ENCODE results near the gene STYXL2. TPM values are rescaled to one million over a fixed set of nuclear protein-coding genes. Genes with fewer than 3 reads are reported as not detected.

STYXL2 gene
- total RNA-seq, 2 experiments from 2014 or later: not detected

DNA sequence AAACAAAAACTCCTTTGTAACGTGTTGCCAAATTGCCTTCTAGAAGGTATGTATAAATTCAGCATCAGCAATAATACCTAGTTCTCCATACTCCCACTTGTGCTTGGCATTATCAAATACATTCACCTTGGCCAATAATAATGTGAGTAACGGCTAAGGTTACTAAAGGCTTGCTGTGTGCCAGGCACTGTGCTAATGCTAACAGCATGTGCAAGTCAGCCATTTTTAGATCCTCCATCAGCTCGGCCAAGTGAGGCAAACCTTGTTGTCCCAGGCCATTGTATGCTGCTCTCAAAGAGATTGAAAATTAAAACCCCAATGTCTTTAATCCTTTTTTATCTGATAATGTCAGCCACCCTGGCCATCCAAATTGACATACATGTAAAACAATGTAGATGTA lies 48.1 kb downstream of the STYXL2 start:
- no peak for DNase-seq
- H3K36me3 Mint-ChIP-seq: no peaks in the 10 kb centered on the region
- CTCF ChIA-PET: no interaction called here
- no peak overlapping the region for H3K4me3 Mint-ChIP-seq
- peaks cover 11% of the 10 kb centered on the region for H3K27me3 Mint-ChIP-seq
- POLR2A ChIA-PET: no interaction called here
- H3K27ac Mint-ChIP-seq: no peak overlapping the region
- intact Hi-C loops (cut with micrococcal nuclease): no loop called here
- H3K4me1 Mint-ChIP-seq (ENCODE audit: low read depth): no peaks in the 10 kb centered on the region
- no peaks in the 10 kb centered on the region for H3K9me3 Mint-ChIP-seq

Other genes with a start within 250 kb of the STYXL2 start
- gene TADA1, start 217.8 kb upstream of the STYXL2 start, total RNA-seq: 10 to 100 TPM; 16.9 to 18.3 TPM
- gene ILDR2, start 118.5 kb upstream of the STYXL2 start, total RNA-seq: 10 to 100 TPM; 12.5 to 13.0 TPM
- under 1 TPM in 1 of 2 experiments, not detected in 1; 0.19 TPM for gene MAEL, start 104.8 kb upstream of the STYXL2 start, total RNA-seq
- gene GPA33, start 3.7 kb upstream of the STYXL2 start, total RNA-seq: 1 to 10 TPM; 1.8 to 1.9 TPM
- gene POU2F1, start 126.8 kb downstream of the STYXL2 start, total RNA-seq: 10 to 100 TPM; 17.7 to 20.1 TPM